Measurements from ENCODE around the gene COPS3. TPM values are rescaled to one million over a fixed set of nuclear protein-coding genes. Genes with fewer than 3 reads are reported as not detected.

COPS3 gene
- total and polyA plus RNA-seq, 2 experiments from 2014 or later: 108 to 121 TPM

- TF ChIP-seq ZNF462 (CRISPR knock-in tag; IDR thresholded peaks at IDR 0.05) (no peak), ZNF114 (CRISPR knock-in tag; IDR thresholded peaks at IDR 0.05) (no peak)
Measured at GRCh38 chr17:17258011-17258410, 23.0 kb downstream of the COPS3 start (continued).

- no peaks in the 10 kb centered on the region; the same call in none of the 2 replicates for H4K20me1 ChIP-seq (replicated peaks; ENCODE audit: insufficient read depth)
- H3K36me3 Mint-ChIP-seq (ENCODE audit: low read depth): peaks cover 90% of the 10 kb centered on the region
- TF ChIP-seq ETS1 (IDR thresholded peaks at IDR 0.05) (no peak), JUNB (IDR thresholded peaks at IDR 0.05; ENCODE audit: unreplicated experiment) (no peak)
- TF ChIP-seq, protein P1, sequence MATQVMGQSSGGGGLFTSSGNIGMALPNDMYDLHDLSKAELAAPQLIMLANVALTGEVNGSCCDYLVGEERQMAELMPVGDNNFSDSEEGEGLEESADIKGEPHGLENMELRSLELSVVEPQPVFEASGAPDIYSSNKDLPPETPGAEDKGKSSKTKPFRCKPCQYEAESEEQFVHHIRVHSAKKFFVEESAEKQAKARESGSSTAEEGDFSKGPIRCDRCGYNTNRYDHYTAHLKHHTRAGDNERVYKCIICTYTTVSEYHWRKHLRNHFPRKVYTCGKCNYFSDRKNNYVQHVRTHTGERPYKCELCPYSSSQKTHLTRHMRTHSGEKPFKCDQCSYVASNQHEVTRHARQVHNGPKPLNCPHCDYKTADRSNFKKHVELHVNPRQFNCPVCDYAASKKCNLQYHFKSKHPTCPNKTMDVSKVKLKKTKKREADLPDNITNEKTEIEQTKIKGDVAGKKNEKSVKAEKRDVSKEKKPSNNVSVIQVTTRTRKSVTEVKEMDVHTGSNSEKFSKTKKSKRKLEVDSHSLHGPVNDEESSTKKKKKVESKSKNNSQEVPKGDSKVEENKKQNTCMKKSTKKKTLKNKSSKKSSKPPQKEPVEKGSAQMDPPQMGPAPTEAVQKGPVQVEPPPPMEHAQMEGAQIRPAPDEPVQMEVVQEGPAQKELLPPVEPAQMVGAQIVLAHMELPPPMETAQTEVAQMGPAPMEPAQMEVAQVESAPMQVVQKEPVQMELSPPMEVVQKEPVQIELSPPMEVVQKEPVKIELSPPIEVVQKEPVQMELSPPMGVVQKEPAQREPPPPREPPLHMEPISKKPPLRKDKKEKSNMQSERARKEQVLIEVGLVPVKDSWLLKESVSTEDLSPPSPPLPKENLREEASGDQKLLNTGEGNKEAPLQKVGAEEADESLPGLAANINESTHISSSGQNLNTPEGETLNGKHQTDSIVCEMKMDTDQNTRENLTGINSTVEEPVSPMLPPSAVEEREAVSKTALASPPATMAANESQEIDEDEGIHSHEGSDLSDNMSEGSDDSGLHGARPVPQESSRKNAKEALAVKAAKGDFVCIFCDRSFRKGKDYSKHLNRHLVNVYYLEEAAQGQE (IDR thresholded peaks at IDR 0.05; ENCODE audit: unreplicated experiment): no peak
Measured at GRCh38 chr17:17256316-17256715, 24.7 kb downstream of the COPS3 start.

More at GRCh38 chr17:17256316-17256715, 24.7 kb downstream of the COPS3 start:
- Mint-ChIP-seq H3K4me3 (no peak overlapping the region), H3K4me1 (no peaks in the 10 kb centered on the region), H3K27me3 (ENCODE audit: insufficient read depth, low read depth, poor library complexity) (no peaks in the 10 kb centered on the region), H3K27ac (no peak overlapping the region), H3K9me3 (no peaks in the 10 kb centered on the region)
- Histone ChIP-seq H3K27ac (ENCODE audit: low read depth) (no peak overlapping the region), H3F3A (replicated peaks; ENCODE audit: low read depth) (no peaks in the 10 kb centered on the region), H3K4me3 (no peak overlapping the region), H3K36me3 (ENCODE audit: insufficient read depth) (peaks cover 41% of the 10 kb centered on the region), H2AFZ (no peak overlapping the region), H3K4me1 (ENCODE audit: insufficient read depth) (no peaks in the 10 kb centered on the region), H3K79me2 (replicated peaks; ENCODE audit: insufficient read depth) (0 out of 2 replicates have a peak, but pooled peaks cover 3% of the 10 kb centered on the region), H3K4me2 (no peak overlapping the region), H3K27me3 (ENCODE audit: insufficient read depth) (no peaks in the 10 kb centered on the region), H3K9me2 (ENCODE audit: insufficient read depth) (no peaks in the 10 kb centered on the region)
- no peak for DNase-seq (ENCODE audit: low spot score)
- ATAC-seq: no peak
